H1 (cell line): ENCODE data around the gene ATOH8. TPM values are rescaled to one million over a fixed set of nuclear protein-coding genes. Genes with fewer than 3 reads are reported as not detected.
"Not testable (repeated sequence)": the region's sequence is repeated elsewhere in the genome, so short reads cannot be mapped to it uniquely, and the experiment has no call there.

Experiments used
- CTCF ChIA-PET: fragments of 300-600 bp; sonication (Branson Sonifier 250); formaldehyde crosslinking; loops from one replicate; lab custom pipeline; 2021; ENCODE audit not compliant: partially characterized antibody; lab: Charles Lee
- POLR2A ChIA-PET: fragments of 300-600 bp; sonication (Branson Sonifier 250); formaldehyde crosslinking; loops from one replicate; lab custom pipeline; 2021; ENCODE audit warnings: inconsistent platforms; ENCODE audit not compliant: partially characterized antibody; lab: Charles Lee
- DNase-seq, 2 experiments: peaks; one replicate each; pipeline versions ENCODE4 v3.0.0 to v3.0.0-alpha.2; 2010 to 2022; ENCODE audit warnings: low spot score in 2 of 2, low read depth in 1 of 2, mixed read lengths in 1 of 2
- FAIRE-seq: peaks from 2 replicates; lab custom pipeline; 2011; peaks lifted over from hg19 to GRCh38; lab: Jason Lieb, UNC
- H2AFZ ChIP-seq: 2 replicates; pipeline ENCODE4 v1.8.1; 2012; ENCODE audit warnings: low read length, inconsistent platforms
- H2AK5ac ChIP-seq: 2 replicates; pipeline ENCODE4 v1.6.1; 2013; ENCODE audit warnings: low read depth, low read length
- H2BK120ac ChIP-seq: replicated peaks from 2 replicates; pipeline ENCODE3; 2013; ENCODE audit warnings: low read depth, low read length, inconsistent platforms
- H2BK12ac ChIP-seq: 2 replicates; pipeline ENCODE4 v1.6.1; 2013; ENCODE audit warnings: low read depth, low read length
- H2BK15ac ChIP-seq: 2 replicates; pipeline ENCODE4 v1.6.1; 2013; ENCODE audit warnings: low read length
- H2BK20ac ChIP-seq: 2 replicates; pipeline ENCODE4 v1.6.1; 2013; ENCODE audit warnings: low read length
- H2BK5ac ChIP-seq: 2 replicates; pipeline ENCODE4 v1.6.1; 2013; ENCODE audit warnings: low read depth, low read length
- H3K14ac ChIP-seq: 2 replicates; pipeline ENCODE4 v1.6.1; 2013; ENCODE audit warnings: inconsistent platforms; ENCODE audit not compliant: insufficient read length
- H3K18ac ChIP-seq: 2 replicates; pipeline ENCODE4 v1.6.1; 2013; ENCODE audit warnings: low read length; ENCODE audit errors: extremely low read depth
- H3K23ac ChIP-seq: 2 replicates; pipeline ENCODE4 v1.6.1; 2013; ENCODE audit warnings: inconsistent platforms; ENCODE audit not compliant: insufficient read length
- H3K23me2 ChIP-seq: 2 replicates; pipeline ENCODE4 v1.6.1; 2013; ENCODE audit warnings: low read depth, low read length
- H3K27ac ChIP-seq: 2 replicates; pipeline ENCODE4 v1.6.1; 2011; ENCODE audit warnings: low read depth, low read length, inconsistent platforms
- H3K27me3 ChIP-seq, 4 experiments: replicated peaks in 1 of 4; 1 replicate in 1 of 4; 2 replicates in 3 of 4; pipeline versions ENCODE4 v1.6.1 to v1.8.1; 2011 to 2013; ENCODE audit warnings: low read length in 3 of 4, mild to moderate bottlenecking in 3 of 4, inconsistent platforms in 2 of 4, mixed read lengths in 2 of 4, moderate library complexity in 1 of 4; ENCODE audit not compliant: control insufficient read depth in 3 of 4, insufficient read depth in 3 of 4; ENCODE audit errors: extremely low read depth in 1 of 4
- H3K36me3 ChIP-seq, 4 experiments: 2 replicates each; pipeline versions ENCODE4 v1.6.1 to v1.8.1; 2011 to 2013; ENCODE audit warnings: mild to moderate bottlenecking in 4 of 4, low read length in 3 of 4, moderate library complexity in 2 of 4, control low read depth in 1 of 4, inconsistent platforms in 1 of 4; ENCODE audit not compliant: insufficient read depth in 4 of 4, control insufficient read depth in 2 of 4
- H3K4ac ChIP-seq: replicated peaks from 2 replicates; pipeline ENCODE3; 2013; ENCODE audit warnings: low read length, low read depth, mixed read lengths, inconsistent platforms; ENCODE audit not compliant: insufficient read length
- H3K4me1 ChIP-seq, 4 experiments: replicated peaks in 1 of 4; 1 replicate in 1 of 4; 2 replicates in 3 of 4; pipeline versions ENCODE4 v1.6.1 to v1.8.1; 2011 to 2013; ENCODE audit warnings: low read length in 3 of 4, inconsistent platforms in 2 of 4, mixed read lengths in 1 of 4; ENCODE audit not compliant: insufficient read depth in 4 of 4, control insufficient read depth in 3 of 4
- H3K4me2 ChIP-seq, 2 experiments: 2 replicates each; pipeline versions ENCODE4 v1.6.1 to v1.8.1; 2011 to 2013; ENCODE audit warnings: low read depth in 2 of 2, low read length in 2 of 2, control low read depth in 1 of 2, inconsistent platforms in 1 of 2, mild to moderate bottlenecking in 1 of 2; ENCODE audit not compliant: insufficient read depth in 1 of 2
- H3K4me3 ChIP-seq, 4 experiments: fragments of 200-600, 300-600 bp in 1 of 4; sonication (generic), shearing (Covaris generic), sonication (Bioruptor Twin) in 1 of 4; 2 replicates each; pipeline versions ENCODE4 v1.5.1 to v1.8.1; 2011 to 2016; ENCODE audit warnings: low read length in 4 of 4, low read depth in 3 of 4, control low read depth in 2 of 4, inconsistent platforms in 2 of 4, mild to moderate bottlenecking in 2 of 4, mixed read lengths in 1 of 4, moderate library complexity in 1 of 4; ENCODE audit not compliant: insufficient read depth in 2 of 4; ENCODE audit errors: extremely low read depth in 1 of 4
- H3K56ac ChIP-seq: replicated peaks from 2 replicates; pipeline ENCODE3; 2013; ENCODE audit warnings: low read depth, mild to moderate bottlenecking, mixed read lengths, low read length, inconsistent platforms; ENCODE audit not compliant: insufficient read length
- H3K79me1 ChIP-seq: 2 replicates; pipeline ENCODE4 v1.6.1; 2013; ENCODE audit warnings: low read depth, low read length, control low read depth
- H3K79me2 ChIP-seq, 2 experiments: 2 replicates each; pipeline versions ENCODE4 v1.6.1 to v1.8.1; 2012 to 2013; ENCODE audit warnings: low read length in 2 of 2, mild to moderate bottlenecking in 2 of 2, inconsistent platforms in 1 of 2; ENCODE audit not compliant: insufficient read depth in 2 of 2, control insufficient read depth in 1 of 2
- H3K9ac ChIP-seq, 4 experiments: replicated peaks in 1 of 4; 1 replicate in 1 of 4; 2 replicates in 3 of 4; pipeline versions ENCODE4 v1.6.1 to v1.8.1; 2011 to 2013; ENCODE audit warnings: low read depth in 3 of 4, low read length in 3 of 4, control low read depth in 2 of 4, mild to moderate bottlenecking in 2 of 4, moderate library complexity in 2 of 4, inconsistent platforms in 1 of 4; ENCODE audit errors: extremely low read depth in 1 of 4
- H3K9me3 ChIP-seq, 2 experiments: 2 replicates each; pipeline versions ENCODE4 v1.6.1 to v1.8.1; 2012 to 2013; ENCODE audit warnings: mild to moderate bottlenecking in 2 of 2, moderate library complexity in 2 of 2, control low read depth in 1 of 2, inconsistent platforms in 1 of 2, low read depth in 1 of 2, low read length in 1 of 2, mixed read lengths in 1 of 2; ENCODE audit not compliant: insufficient read depth in 2 of 2
- H4K20me1 ChIP-seq, 2 experiments: replicated peaks in 1 of 2; 2 replicates each; pipeline versions ENCODE3 to v1.8.1; 2011 to 2013; ENCODE audit warnings: inconsistent platforms in 2 of 2, low read length in 2 of 2, mild to moderate bottlenecking in 1 of 2; ENCODE audit not compliant: insufficient read depth in 2 of 2, control insufficient read depth in 1 of 2
- H4K5ac ChIP-seq: 2 replicates; pipeline ENCODE4 v1.6.1; 2013; ENCODE audit warnings: low read length, low read depth, mixed read lengths, inconsistent platforms; ENCODE audit not compliant: insufficient read length
- H4K8ac ChIP-seq: 2 replicates; pipeline ENCODE4 v1.8.0; 2013; ENCODE audit warnings: mild to moderate bottlenecking, moderate library complexity, low read length, inconsistent platforms; ENCODE audit not compliant: insufficient read depth; ENCODE audit errors: extremely low read depth
- H4K91ac ChIP-seq: replicated peaks from 2 replicates; pipeline ENCODE3; 2013; ENCODE audit warnings: low read length, mixed read lengths, inconsistent platforms; ENCODE audit not compliant: insufficient read length
- WGBS, 2 experiments: shearing (Covaris generic) in 1 of 2; methylation state at CpG; one replicate each; pipeline versions ENCODE4 v1.1.6 to v1.1.7; 2013 to 2015; ENCODE audit warnings: low lambda C conversion rate in 2 of 2, mixed read lengths in 2 of 2, inconsistent platforms in 1 of 2, low coverage in 1 of 2, missing lambda C conversion rate in 1 of 2; ENCODE audit not compliant: insufficient replicate concordance in 2 of 2, insufficient coverage in 1 of 2, insufficient read length in 1 of 2; ENCODE audit errors: extremely low coverage in 1 of 2, missing lambda C conversion rate in 1 of 2; 5-methylcytosine and 5-hydroxymethylcytosine counted together
- polyA plus RNA-seq, 7 experiments: library from polyadenylated mRNA; depleted of rRNA in 3 of 7; stranded (reverse) in 5 of 7; unstranded in 2 of 7; fragments of >200 nt in 5 of 7; fragments of 200-250 nt in 2 of 7; gene quantifications; 1 replicate in 5 of 7; 2 replicates in 1 of 7; 4 replicates in 1 of 7; pipeline versions ENCODE4 v1.2.1 to v1.2.3, GENCODE V29; 2011 to 2013; ENCODE audit warnings: missing spikeins in 2 of 7, mixed read lengths in 2 of 7
- total RNA-seq: library from RNA; stranded (reverse); fragmentation: NEBNext Ultra II Directional; extraction: Animal tissue kit (Norgen Biotek cat#: 25700); gene quantifications from 2 replicates; pipeline ENCODE4 v1.2.1, GENCODE V29; 2021

Gene ATOH8
- total and polyA plus RNA-seq, 2 of the 8 experiments (the other 6 are each of a cell fraction or from before 2014, with no cell fraction given), result 0.50 to 0.53 TPM

- H3K23ac ChIP-seq, H3K36me3 ChIP-seq, H3K79me1 ChIP-seq, H3K9ac ChIP-seq, H3K4me2 ChIP-seq, H2AK5ac ChIP-seq, H3K23me2 ChIP-seq, H3K79me2 ChIP-seq, H3K18ac ChIP-seq, H4K8ac ChIP-seq, H2BK20ac ChIP-seq, H4K5ac ChIP-seq, H2BK120ac ChIP-seq, H3K56ac ChIP-seq, H3K4me1 ChIP-seq, H2BK15ac ChIP-seq, POLR2A ChIA-PET, H3K4ac ChIP-seq, H3K14ac ChIP-seq, H3K4me3 ChIP-seq, H2BK12ac ChIP-seq, H4K91ac ChIP-seq, FAIRE-seq, H3K27me3 ChIP-seq, H3K27ac ChIP-seq, DNase-seq, H2BK5ac ChIP-seq, H2AFZ ChIP-seq, H3K9me3 ChIP-seq, H4K20me1 ChIP-seq: not testable (repeated sequence)
- WGBS, 2 experiments, result 85% methylated on average over 7 of the region's 7 CpGs; no CpG with 5 or more reads in 1 of the 2 experiments
- CTCF ChIA-PET, result interaction anchor here (0.7 to 3.1 kb wide), 5 partner anchors 8 to 99 kb away, joined by 3 to 12 read pairs (median 4); partner anchors contain the start of gene GNLY
These were observed 39.4 kb upstream of the ATOH8 start for GRCh38 chr2:85714421-85714820.
